ENCODE data around the gene ZNF267. TPM values are rescaled to one million over a fixed set of nuclear protein-coding genes. Genes with fewer than 3 reads are reported as not detected.
"Not testable (repeated sequence)": the region's sequence is repeated elsewhere in the genome, so short reads cannot be mapped to it uniquely, and the experiment has no call there.

ZNF267 gene
- total RNA-seq, 1 donor from 2014 or later = 5.6 TPM

GRCh38 chr16:31897283-31897682 lies 23.7 kb downstream of the ZNF267 start:
- Mint-ChIP-seq H3K4me1 (ENCODE audit: low read depth) (no peaks in the 10 kb centered on the region), H3K27me3 (ENCODE audit: low read depth) (no peaks in the 10 kb centered on the region), H3K36me3 (ENCODE audit: low read depth) (peaks cover 67% of the 10 kb centered on the region), H3K27ac (ENCODE audit: unreplicated experiment) (no peak overlapping the region), H3K9me3 (ENCODE audit: low read depth) (peaks cover 32% of the 10 kb centered on the region), H3K4me3 (ENCODE audit: unreplicated experiment) (no peak overlapping the region)
- DNase-seq (ENCODE audit: low spot score) = no peak
- no peak for TF ChIP-seq CTCF (IDR thresholded peaks at IDR 0.05)

- TF ChIP-seq CTCF (IDR thresholded peaks at IDR 0.05) = no peak
- no peak overlapping the region for H3K27ac Mint-ChIP-seq (ENCODE audit: unreplicated experiment)
- no peaks in the 10 kb centered on the region for H3K4me1 Mint-ChIP-seq (ENCODE audit: low read depth)
- DNase-seq (ENCODE audit: low spot score) = no peak
- H3K4me3 Mint-ChIP-seq (ENCODE audit: unreplicated experiment) = no peak overlapping the region
- no peaks in the 10 kb centered on the region for H3K27me3 Mint-ChIP-seq (ENCODE audit: low read depth)
- peaks cover 67% of the 10 kb centered on the region for H3K36me3 Mint-ChIP-seq (ENCODE audit: low read depth)
- peaks cover 48% of the 10 kb centered on the region for H3K9me3 Mint-ChIP-seq (ENCODE audit: low read depth)
Observed at GRCh38 chr16:31899505-31899904, 25.9 kb downstream of the ZNF267 start.

- H3K9me3 Mint-ChIP-seq (ENCODE audit: low read depth) = peaks cover 54% of the 10 kb centered on the region
- not testable (repeated sequence) for H3K27ac Mint-ChIP-seq (ENCODE audit: unreplicated experiment); DNase-seq (ENCODE audit: low spot score); H3K4me3 Mint-ChIP-seq (ENCODE audit: unreplicated experiment); H3K4me1 Mint-ChIP-seq (ENCODE audit: low read depth); H3K27me3 Mint-ChIP-seq (ENCODE audit: low read depth)
- peaks cover 65% of the 10 kb centered on the region for H3K36me3 Mint-ChIP-seq (ENCODE audit: low read depth)
Observed at GRCh38 chr16:31904571-31904970, 31.0 kb downstream of the ZNF267 start.

GRCh38 chr16:31913668-31914067 lies 40.1 kb downstream of the ZNF267 start:
- Mint-ChIP-seq H3K4me1 (ENCODE audit: low read depth) (no peaks in the 10 kb centered on the region), H3K9me3 (ENCODE audit: low read depth) (peaks cover 86% of the 10 kb centered on the region)

GRCh38 chr16:31916056-31916488 lies 42.5 kb downstream of the ZNF267 start:
- H3K4me3 Mint-ChIP-seq (ENCODE audit: unreplicated experiment) = no peak overlapping the region
- no peak for DNase-seq (ENCODE audit: low spot score)
- no peaks in the 10 kb centered on the region for H3K4me1 Mint-ChIP-seq (ENCODE audit: low read depth)
- no peaks in the 10 kb centered on the region for H3K27me3 Mint-ChIP-seq (ENCODE audit: low read depth)
- H3K27ac Mint-ChIP-seq (ENCODE audit: unreplicated experiment) = no peak overlapping the region
- TF ChIP-seq CTCF (IDR thresholded peaks at IDR 0.05) = no peak
- H3K9me3 Mint-ChIP-seq (ENCODE audit: low read depth) = peaks cover 82% of the 10 kb centered on the region
- H3K36me3 Mint-ChIP-seq (ENCODE audit: low read depth) = peaks cover 75% of the 10 kb centered on the region

More at GRCh38 chr16:31913668-31914067, 40.1 kb downstream of the ZNF267 start:
- Mint-ChIP-seq H3K4me3 (ENCODE audit: unreplicated experiment) (no peak overlapping the region), H3K27me3 (ENCODE audit: low read depth) (no peaks in the 10 kb centered on the region), H3K36me3 (ENCODE audit: low read depth) (peaks cover 90% of the 10 kb centered on the region), H3K27ac (ENCODE audit: unreplicated experiment) (no peak overlapping the region)
- DNase-seq (ENCODE audit: low spot score) = no peak
- TF ChIP-seq CTCF (IDR thresholded peaks at IDR 0.05) = no peak

GRCh38 chr16:31920373-31920772 lies 46.8 kb downstream of the ZNF267 start:
- no peaks in the 10 kb centered on the region for H3K4me1 Mint-ChIP-seq (ENCODE audit: low read depth)
- peaks cover 38% of the 10 kb centered on the region for H3K36me3 Mint-ChIP-seq (ENCODE audit: low read depth)

GRCh38 chr16:31951806-31952205 lies 78.2 kb downstream of the ZNF267 start:
- not testable (repeated sequence) for DNase-seq (ENCODE audit: low spot score); H3K27ac Mint-ChIP-seq (ENCODE audit: unreplicated experiment); H3K36me3 Mint-ChIP-seq (ENCODE audit: low read depth); H3K4me1 Mint-ChIP-seq (ENCODE audit: low read depth); H3K27me3 Mint-ChIP-seq (ENCODE audit: low read depth); H3K9me3 Mint-ChIP-seq (ENCODE audit: low read depth); H3K4me3 Mint-ChIP-seq (ENCODE audit: unreplicated experiment)

More at GRCh38 chr16:31920373-31920772, 46.8 kb downstream of the ZNF267 start:
- no peak for TF ChIP-seq CTCF (IDR thresholded peaks at IDR 0.05)
- Mint-ChIP-seq H3K9me3 (ENCODE audit: low read depth) (peaks cover 74% of the 10 kb centered on the region), H3K27ac (ENCODE audit: unreplicated experiment) (no peak overlapping the region), H3K27me3 (ENCODE audit: low read depth) (no peaks in the 10 kb centered on the region), H3K4me3 (ENCODE audit: unreplicated experiment) (no peak overlapping the region)
- DNase-seq (ENCODE audit: low spot score) = no peak

- not testable (repeated sequence) for H3K4me1 Mint-ChIP-seq (ENCODE audit: low read depth); H3K27me3 Mint-ChIP-seq (ENCODE audit: low read depth); DNase-seq (ENCODE audit: low spot score); H3K4me3 Mint-ChIP-seq (ENCODE audit: unreplicated experiment); H3K27ac Mint-ChIP-seq (ENCODE audit: unreplicated experiment); H3K36me3 Mint-ChIP-seq (ENCODE audit: low read depth); H3K9me3 Mint-ChIP-seq (ENCODE audit: low read depth)
Observed at GRCh38 chr16:31952206-31952605, 78.6 kb downstream of the ZNF267 start.

GRCh38 chr16:31956221-31956620 lies 82.6 kb downstream of the ZNF267 start:
- DNase-seq (ENCODE audit: low spot score); H3K9me3 Mint-ChIP-seq (ENCODE audit: low read depth); H3K4me1 Mint-ChIP-seq (ENCODE audit: low read depth); H3K4me3 Mint-ChIP-seq (ENCODE audit: unreplicated experiment); H3K27me3 Mint-ChIP-seq (ENCODE audit: low read depth); H3K27ac Mint-ChIP-seq (ENCODE audit: unreplicated experiment); H3K36me3 Mint-ChIP-seq (ENCODE audit: low read depth): not testable (repeated sequence)
